Measurements from ENCODE around the gene TPSAB1.

The TPSAB1 gene

GRCh38 chr16:1200014-1200627 lies 40.4 kb upstream of the TPSAB1 start:
- no peak for DNase-seq (ENCODE audit: low spot score in 2 of 2)
- Histone ChIP-seq H3K9me3 (no peaks in the 10 kb centered on the region), H3K27me3 (ENCODE audit: low read depth) (no peaks in the 10 kb centered on the region), H3K36me3 (replicated peaks) (no peaks in the 10 kb centered on the region), H3K4me3 (no peak overlapping the region), H3K4me1 (no peaks in the 10 kb centered on the region)
- in situ Hi-C loops (cut with MboI; ENCODE audit: low sequenced_read_pairs): no loop called here

DNA sequence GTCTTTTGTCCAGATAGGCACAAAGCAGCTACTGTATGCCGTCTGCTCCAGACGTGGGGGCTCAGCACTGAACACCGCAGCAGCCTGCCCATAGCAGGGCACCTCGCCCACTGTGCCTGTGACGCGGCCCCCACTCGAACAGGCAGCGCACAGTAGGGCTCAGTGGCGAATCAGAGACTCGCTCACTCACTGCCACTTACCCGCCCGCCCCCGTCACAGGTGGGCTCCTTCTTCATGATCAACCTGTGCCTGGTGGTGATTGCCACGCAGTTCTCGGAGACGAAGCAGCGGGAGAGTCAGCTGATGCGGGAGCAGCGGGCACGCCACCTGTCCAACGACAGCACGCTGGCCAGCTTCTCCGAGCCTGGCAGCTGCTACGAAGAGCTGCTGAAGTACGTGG lies 39.1 kb upstream of the TPSAB1 start:
- Histone ChIP-seq H3K27me3 (ENCODE audit: low read depth) (no peaks in the 10 kb centered on the region), H3K4me3 (no peak overlapping the region), H3K36me3 (replicated peaks) (no peaks in the 10 kb centered on the region), H3K9me3 (no peaks in the 10 kb centered on the region), H3K4me1 (no peaks in the 10 kb centered on the region)
- no peak for DNase-seq (ENCODE audit: low spot score in 2 of 2)
- in situ Hi-C loops (cut with MboI; ENCODE audit: low sequenced_read_pairs): no loop called here

DNA sequence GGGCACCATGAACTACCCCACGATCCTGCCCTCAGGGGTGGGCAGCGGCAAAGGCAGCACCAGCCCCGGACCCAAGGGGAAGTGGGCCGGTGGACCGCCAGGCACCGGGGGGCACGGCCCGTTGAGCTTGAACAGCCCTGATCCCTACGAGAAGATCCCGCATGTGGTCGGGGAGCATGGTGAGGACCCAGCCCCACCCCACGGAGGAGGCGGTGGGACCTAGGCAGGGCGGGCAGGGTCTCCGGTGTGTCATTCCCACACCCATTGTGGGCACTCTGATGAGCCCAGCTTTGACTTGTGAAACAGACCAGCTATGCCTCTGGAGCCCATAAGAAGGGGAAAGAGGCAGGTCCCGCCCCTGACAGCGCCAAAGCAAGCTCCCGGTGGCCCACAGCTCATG lies 38.2 kb upstream of the TPSAB1 start:
- DNase-seq (ENCODE audit: low spot score in 2 of 2): no peak
- in situ Hi-C loops (cut with MboI; ENCODE audit: low sequenced_read_pairs): no loop called here
- H3K27me3 ChIP-seq (ENCODE audit: low read depth): no peaks in the 10 kb centered on the region
- no peaks in the 10 kb centered on the region for H3K4me1 ChIP-seq
- H3K36me3 ChIP-seq (replicated peaks): no peaks in the 10 kb centered on the region
- no peaks in the 10 kb centered on the region for H3K9me3 ChIP-seq
- no peak overlapping the region for H3K4me3 ChIP-seq

DNA sequence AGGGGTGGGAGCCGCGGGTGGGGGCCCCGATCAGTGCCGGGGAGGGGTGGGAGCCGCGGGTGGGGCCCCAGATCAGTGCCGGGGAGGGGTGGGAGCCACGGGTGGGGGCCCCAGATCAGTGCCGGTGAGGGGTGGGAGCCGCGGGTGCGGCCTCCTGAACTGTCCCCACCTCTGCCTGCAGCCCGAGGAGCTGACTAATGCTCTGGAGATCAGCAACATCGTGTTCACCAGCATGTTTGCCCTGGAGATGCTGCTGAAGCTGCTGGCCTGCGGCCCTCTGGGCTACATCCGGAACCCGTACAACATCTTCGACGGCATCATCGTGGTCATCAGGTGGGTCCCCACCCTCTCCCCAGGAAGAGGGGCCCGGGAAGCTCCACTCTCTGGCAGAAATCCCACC lies 35.6 kb upstream of the TPSAB1 start:
- DNase-seq (ENCODE audit: low spot score in 2 of 2): no peak
- no peak overlapping the region for H3K4me3 ChIP-seq
- no peaks in the 10 kb centered on the region for H3K36me3 ChIP-seq (replicated peaks)
- in situ Hi-C loops (cut with MboI; ENCODE audit: low sequenced_read_pairs): no loop called here
- H3K9me3 ChIP-seq: no peaks in the 10 kb centered on the region
- no peaks in the 10 kb centered on the region for H3K27me3 ChIP-seq (ENCODE audit: low read depth)
- H3K4me1 ChIP-seq: no peaks in the 10 kb centered on the region

DNA sequence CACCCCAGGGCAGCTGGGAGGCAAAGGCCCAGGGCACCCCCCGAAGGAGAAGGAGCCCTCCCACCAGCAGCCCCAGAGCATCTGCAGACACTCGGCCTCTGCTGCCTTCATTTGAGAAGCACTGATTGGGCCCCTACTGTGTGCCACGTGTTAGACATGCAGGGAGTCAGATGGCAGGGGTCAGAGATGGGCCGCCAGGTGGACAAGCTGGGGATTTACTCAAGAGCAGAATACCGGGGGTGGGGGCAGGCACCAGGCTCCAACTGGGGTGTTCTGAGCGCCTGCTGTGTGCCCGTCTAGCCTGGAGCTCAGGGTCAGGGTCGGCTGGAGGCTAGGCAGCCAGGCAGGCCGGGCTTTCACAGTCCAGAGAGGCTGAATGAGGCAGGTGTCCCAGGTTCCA lies 34.2 kb upstream of the TPSAB1 start:
- in situ Hi-C loops (cut with MboI; ENCODE audit: low sequenced_read_pairs): no loop called here
- no peaks in the 10 kb centered on the region for H3K4me1 ChIP-seq
- H3K4me3 ChIP-seq: no peak overlapping the region
- no peaks in the 10 kb centered on the region for H3K9me3 ChIP-seq
- no peak for DNase-seq (ENCODE audit: low spot score in 2 of 2)
- no peaks in the 10 kb centered on the region for H3K27me3 ChIP-seq (ENCODE audit: low read depth)
- no peaks in the 10 kb centered on the region for H3K36me3 ChIP-seq (replicated peaks)

DNA sequence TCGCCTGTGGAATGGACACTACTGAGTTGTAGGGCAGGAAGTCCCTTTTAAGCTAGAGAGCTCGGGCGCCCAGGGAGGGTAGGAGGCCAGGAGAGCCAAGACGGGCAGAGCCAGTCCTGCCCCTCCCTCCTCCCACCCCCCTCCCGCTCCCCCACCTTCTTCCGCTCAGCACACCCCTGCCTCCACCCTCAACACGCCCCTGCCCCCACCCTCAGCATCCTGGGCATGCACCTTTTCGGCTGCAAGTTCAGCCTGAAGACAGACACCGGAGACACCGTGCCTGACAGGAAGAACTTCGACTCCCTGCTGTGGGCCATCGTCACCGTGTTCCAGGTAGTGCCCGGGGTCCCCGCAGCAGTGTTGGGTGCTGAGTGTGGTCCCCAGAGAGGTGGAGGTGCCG lies 33.7 kb upstream of the TPSAB1 start:
- Histone ChIP-seq H3K4me3 (no peak overlapping the region), H3K9me3 (no peaks in the 10 kb centered on the region), H3K4me1 (no peaks in the 10 kb centered on the region), H3K36me3 (replicated peaks) (no peaks in the 10 kb centered on the region), H3K27me3 (ENCODE audit: low read depth) (no peaks in the 10 kb centered on the region)
- no peak for DNase-seq (ENCODE audit: low spot score in 2 of 2)
- in situ Hi-C loops (cut with MboI; ENCODE audit: low sequenced_read_pairs): no loop called here

- Histone ChIP-seq H3K27me3 (ENCODE audit: low read depth) (no peaks in the 10 kb centered on the region), H3K4me1 (no peaks in the 10 kb centered on the region), H3K9me3 (no peaks in the 10 kb centered on the region), H3K36me3 (replicated peaks) (no peaks in the 10 kb centered on the region), H3K4me3 (no peak overlapping the region)
- in situ Hi-C loops (cut with MboI; ENCODE audit: low sequenced_read_pairs): no loop called here
- DNase-seq (ENCODE audit: low spot score in 2 of 2): no peak
These were observed 32.2 kb upstream of the TPSAB1 start for GRCh38 chr16:1208239-1208830.

GRCh38 chr16:1209081-1209480 lies 31.4 kb upstream of the TPSAB1 start:
- H3K36me3 ChIP-seq (replicated peaks): no peaks in the 10 kb centered on the region
- DNase-seq (ENCODE audit: low spot score in 2 of 2): no peak
- no peak overlapping the region for H3K4me3 ChIP-seq
- no peaks in the 10 kb centered on the region for H3K27me3 ChIP-seq (ENCODE audit: low read depth)
- H3K9me3 ChIP-seq: no peaks in the 10 kb centered on the region
- in situ Hi-C loops (cut with MboI; ENCODE audit: low sequenced_read_pairs): no loop called here
- H3K4me1 ChIP-seq: no peaks in the 10 kb centered on the region

DNA sequence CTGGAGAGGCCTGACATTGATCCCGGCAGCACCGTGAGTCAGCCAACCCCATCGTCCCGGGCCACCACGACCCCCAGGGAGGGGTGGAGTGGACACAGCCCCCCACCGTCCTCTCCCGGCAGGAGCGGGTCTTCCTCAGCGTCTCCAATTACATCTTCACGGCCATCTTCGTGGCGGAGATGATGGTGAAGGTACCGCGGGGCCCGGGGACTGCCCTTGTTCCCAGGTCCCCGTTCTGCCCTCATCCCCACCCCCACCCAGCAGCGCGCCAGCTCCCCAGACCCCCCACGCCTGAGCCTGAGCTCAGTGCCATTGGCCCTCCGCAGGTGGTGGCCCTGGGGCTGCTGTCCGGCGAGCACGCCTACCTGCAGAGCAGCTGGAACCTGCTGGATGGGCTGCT lies 30.0 kb upstream of the TPSAB1 start:
- DNase-seq (ENCODE audit: low spot score in 2 of 2): no peak
- H3K27me3 ChIP-seq (ENCODE audit: low read depth): no peaks in the 10 kb centered on the region
- no peaks in the 10 kb centered on the region for H3K9me3 ChIP-seq
- in situ Hi-C loops (cut with MboI; ENCODE audit: low sequenced_read_pairs): no loop called here
- no peaks in the 10 kb centered on the region for H3K36me3 ChIP-seq (replicated peaks)
- H3K4me1 ChIP-seq: no peaks in the 10 kb centered on the region
- H3K4me3 ChIP-seq: no peak overlapping the region

GRCh38 chr16:1211451-1212268 lies 28.8 kb upstream of the TPSAB1 start:
- Histone ChIP-seq H3K27me3 (ENCODE audit: low read depth) (no peaks in the 10 kb centered on the region), H3K4me3 (no peak overlapping the region), H3K9me3 (no peaks in the 10 kb centered on the region), H3K4me1 (no peaks in the 10 kb centered on the region), H3K36me3 (replicated peaks) (no peaks in the 10 kb centered on the region)
- in situ Hi-C loops (cut with MboI; ENCODE audit: low sequenced_read_pairs): no loop called here
- DNase-seq (ENCODE audit: low spot score in 2 of 2): no peak

GRCh38 chr16:1212616-1213194 lies 27.8 kb upstream of the TPSAB1 start:
- Histone ChIP-seq H3K4me1 (no peaks in the 10 kb centered on the region), H3K9me3 (no peaks in the 10 kb centered on the region), H3K27me3 (ENCODE audit: low read depth) (no peaks in the 10 kb centered on the region), H3K4me3 (no peak overlapping the region), H3K36me3 (replicated peaks) (no peaks in the 10 kb centered on the region)
- in situ Hi-C loops (cut with MboI; ENCODE audit: low sequenced_read_pairs): no loop called here
- DNase-seq (ENCODE audit: low spot score in 2 of 2): no peak

GRCh38 chr16:1213231-1213630 lies 27.3 kb upstream of the TPSAB1 start:
- in situ Hi-C loops (cut with MboI; ENCODE audit: low sequenced_read_pairs): no loop called here

DNA sequence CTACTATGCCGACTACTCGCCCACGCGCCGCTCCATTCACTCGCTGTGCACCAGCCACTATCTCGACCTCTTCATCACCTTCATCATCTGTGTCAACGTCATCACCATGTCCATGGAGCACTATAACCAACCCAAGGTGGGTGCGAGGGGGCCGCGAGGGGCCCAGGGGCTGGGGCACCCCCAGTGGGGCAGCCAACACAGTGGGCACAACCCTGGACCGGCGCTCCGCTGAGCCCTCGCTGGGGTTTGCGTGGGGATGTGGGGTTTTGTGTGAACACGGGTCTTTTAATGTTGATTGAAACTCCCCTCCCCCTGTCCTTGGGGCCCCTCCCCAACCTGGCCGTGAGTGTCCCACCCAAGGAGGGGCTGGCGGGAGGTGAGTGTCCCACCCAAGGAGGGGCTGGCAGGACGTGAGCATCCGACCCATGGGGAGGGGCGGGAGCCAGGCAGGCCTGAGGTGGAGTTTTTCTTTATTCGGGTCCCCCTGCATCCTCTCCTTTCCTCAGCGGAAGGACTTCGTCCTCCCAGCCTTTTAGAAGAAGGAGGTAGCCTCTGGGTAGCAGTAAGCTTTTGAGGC lies 26.6 kb upstream of the TPSAB1 start:
- Histone ChIP-seq H3K4me3 (no peak overlapping the region), H3K4me1 (no peaks in the 10 kb centered on the region), H3K27me3 (ENCODE audit: low read depth) (no peaks in the 10 kb centered on the region), H3K36me3 (replicated peaks) (no peaks in the 10 kb centered on the region), H3K9me3 (no peaks in the 10 kb centered on the region)
- no peak for DNase-seq (ENCODE audit: low spot score in 2 of 2)
- in situ Hi-C loops (cut with MboI; ENCODE audit: low sequenced_read_pairs): no loop called here

More at GRCh38 chr16:1213231-1213630, 27.3 kb upstream of the TPSAB1 start:
- Histone ChIP-seq H3K4me3 (no peak overlapping the region), H3K4me1 (no peaks in the 10 kb centered on the region), H3K36me3 (replicated peaks) (no peaks in the 10 kb centered on the region), H3K9me3 (no peaks in the 10 kb centered on the region), H3K27me3 (ENCODE audit: low read depth) (no peaks in the 10 kb centered on the region)
- DNase-seq (ENCODE audit: low spot score in 2 of 2): no peak

DNA sequence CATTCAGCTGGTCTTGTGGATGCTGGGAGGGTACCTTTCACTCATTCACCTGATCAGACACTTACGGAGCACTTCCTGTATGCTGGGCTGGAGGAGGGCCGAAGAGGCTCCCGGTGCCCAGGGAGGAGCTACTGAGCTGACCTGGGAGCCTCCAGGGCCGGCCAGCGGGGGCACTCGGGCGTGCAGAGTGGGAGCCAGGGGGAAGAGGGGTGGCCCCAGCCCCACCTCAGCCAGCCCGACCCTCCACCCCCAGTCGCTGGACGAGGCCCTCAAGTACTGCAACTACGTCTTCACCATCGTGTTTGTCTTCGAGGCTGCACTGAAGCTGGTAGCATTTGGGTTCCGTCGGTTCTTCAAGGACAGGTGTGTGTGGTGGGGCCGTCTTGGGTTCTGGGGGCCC lies 25.8 kb upstream of the TPSAB1 start:
- in situ Hi-C loops (cut with MboI; ENCODE audit: low sequenced_read_pairs): no loop called here
- Histone ChIP-seq H3K4me3 (no peak overlapping the region), H3K36me3 (replicated peaks) (no peaks in the 10 kb centered on the region), H3K9me3 (no peaks in the 10 kb centered on the region), H3K4me1 (no peaks in the 10 kb centered on the region), H3K27me3 (ENCODE audit: low read depth) (no peaks in the 10 kb centered on the region)
- no peak for DNase-seq (ENCODE audit: low spot score in 2 of 2)
